Ecto neural progenitor cell (in vitro differentiated cells): Measurements from ENCODE around the gene NMRAL1.

ENCODE experiments used
- DNase-seq: peaks from one replicate; pipeline ENCODE4 v3.0.0-alpha.2; 2018; ENCODE audit warnings: low spot score

The NMRAL1 gene

GRCh38 chr16:4465977-4466779, 8.2 kb downstream of the NMRAL1 start:
- no peak for DNase-seq

GRCh38 chr16:4463522-4464163, 10.8 kb downstream of the NMRAL1 start:
- DNase-seq, result no peak

- peak; percentile 69 for DNase-seq
Measured at GRCh38 chr16:4461250-4462085, 13.0 kb downstream of the NMRAL1 start.

GRCh38 chr16:4460936-4461249, 13.5 kb downstream of the NMRAL1 start:
- no peak for DNase-seq

GRCh38 chr16:4455951-4456350, 18.5 kb downstream of the NMRAL1 start:
- no peak for DNase-seq

- no peak for DNase-seq
Measured at GRCh38 chr16:4455081-4455480, 19.3 kb downstream of the NMRAL1 start.

- no peak for DNase-seq
Measured at GRCh38 chr16:4454623-4455022, 19.8 kb downstream of the NMRAL1 start.

- DNase-seq, result no peak
Measured at GRCh38 chr16:4452674-4453073, 21.8 kb downstream of the NMRAL1 start.

- DNase-seq, result no peak
Measured at GRCh38 chr16:4450931-4451519, 23.4 kb downstream of the NMRAL1 start.

GRCh38 chr16:4450430-4450829, 24.0 kb downstream of the NMRAL1 start:
- no peak for DNase-seq

- no peak for DNase-seq
Measured at GRCh38 chr16:4443986-4444385, 30.4 kb downstream of the NMRAL1 start.

- no peak for DNase-seq
Measured at GRCh38 chr16:4443271-4443670, 31.2 kb downstream of the NMRAL1 start.

GRCh38 chr16:4442371-4442770, 32.1 kb downstream of the NMRAL1 start:
- DNase-seq, result no peak

- no peak for DNase-seq
Measured at GRCh38 chr16:4437366-4437765, 37.1 kb downstream of the NMRAL1 start.

- no peak for DNase-seq
Measured at GRCh38 chr16:4435337-4436067, 38.9 kb downstream of the NMRAL1 start.

- no peak for DNase-seq
Measured at GRCh38 chr16:4433914-4434787, 40.3 kb downstream of the NMRAL1 start.

GRCh38 chr16:4433228-4433627, 41.2 kb downstream of the NMRAL1 start:
- no peak for DNase-seq

- no peak for DNase-seq
Measured at GRCh38 chr16:4431023-4431422, 43.4 kb downstream of the NMRAL1 start.

- no peak for DNase-seq
Measured at GRCh38 chr16:4428500-4428899, 45.9 kb downstream of the NMRAL1 start.

- DNase-seq, result no peak
Measured at GRCh38 chr16:4426722-4427372, 47.6 kb downstream of the NMRAL1 start.
